ENCODE results near the gene PCDHGA3.
"Not testable (repeated sequence)": the region's sequence is repeated elsewhere in the genome, so short reads cannot be mapped to it uniquely, and the experiment has no call there.

The PCDHGA3 gene

GRCh38 chr5:141384471-141385267 lies 41.0 kb downstream of the PCDHGA3 start:
- in situ Hi-C loops (cut with HindIII; ENCODE audit: low pct_ligation_motif_present, low sequenced_read_pairs): no loop called here
- Histone ChIP-seq H3K27ac (no peak overlapping the region), H3K36me3 (replicated peaks) (no peaks in the 10 kb centered on the region), H3K4me3 (ENCODE audit: low read depth, low read length) (no peak overlapping the region), H3K27me3 (replicated peaks) (no peaks in the 10 kb centered on the region)
- TF ChIP-seq CTCF (IDR thresholded peaks at IDR 0.05; ENCODE audit: low read depth, low read length, missing control alignments): no peak
- no peak for DNase-seq

GRCh38 chr5:141387557-141388311 lies 44.1 kb downstream of the PCDHGA3 start, which contains the start of gene PCDHGB4:
Gene PCDHGB4 (plus strand): TSS chr5:141387698. CDS start chr5:141387885, 187 bp downstream.
- H3K27me3 ChIP-seq (replicated peaks); in situ Hi-C loops (cut with HindIII; ENCODE audit: low pct_ligation_motif_present, low sequenced_read_pairs); H3K36me3 ChIP-seq (replicated peaks); H3K27ac ChIP-seq: not testable (repeated sequence)
- peak within 1 kb of the TSS; percentile 30 for H3K4me3 ChIP-seq (ENCODE audit: low read depth, low read length)
- TF ChIP-seq CTCF (IDR thresholded peaks at IDR 0.05; ENCODE audit: low read depth, low read length, missing control alignments): peak; percentile 61
- DNase-seq: peak; percentile 40

- in situ Hi-C loops (cut with HindIII; ENCODE audit: low pct_ligation_motif_present, low sequenced_read_pairs): no loop called here
- no peak overlapping the region for H3K27ac ChIP-seq
- no peak for TF ChIP-seq CTCF (IDR thresholded peaks at IDR 0.05; ENCODE audit: low read depth, low read length, missing control alignments)
- H3K27me3 ChIP-seq (replicated peaks): no peaks in the 10 kb centered on the region
- no peaks in the 10 kb centered on the region for H3K36me3 ChIP-seq (replicated peaks)
- no peak for DNase-seq
- no peak overlapping the region for H3K4me3 ChIP-seq (ENCODE audit: low read depth, low read length)
Measured at GRCh38 chr5:141388661-141389060, 45.0 kb downstream of the PCDHGA3 start.

GRCh38 chr5:141389153-141390042 lies 45.8 kb downstream of the PCDHGA3 start:
- in situ Hi-C loops (cut with HindIII; ENCODE audit: low pct_ligation_motif_present, low sequenced_read_pairs): no loop called here
- Histone ChIP-seq H3K27ac (no peak overlapping the region), H3K36me3 (replicated peaks) (no peaks in the 10 kb centered on the region), H3K4me3 (ENCODE audit: low read depth, low read length) (no peak overlapping the region), H3K27me3 (replicated peaks) (no peaks in the 10 kb centered on the region)
- no peak for TF ChIP-seq CTCF (IDR thresholded peaks at IDR 0.05; ENCODE audit: low read depth, low read length, missing control alignments)
- no peak for DNase-seq

GRCh38 chr5:141392429-141393198 lies 49.0 kb downstream of the PCDHGA3 start, which contains the start of gene PCDHGA8:
Gene PCDHGA8 (plus strand): TSS chr5:141392633. CDS start chr5:141392814, 181 bp downstream.
- Histone ChIP-seq H3K27ac (no peak within 1 kb of the TSS), H3K27me3 (replicated peaks) (no peaks in the 10 kb centered on the region), H3K36me3 (replicated peaks) (no peaks in the 10 kb centered on the region), H3K4me3 (ENCODE audit: low read depth, low read length) (no peak within 1 kb of the TSS)
- DNase-seq: no peak
- TF ChIP-seq CTCF (IDR thresholded peaks at IDR 0.05; ENCODE audit: low read depth, low read length, missing control alignments): peak; percentile 21
- in situ Hi-C loops (cut with HindIII; ENCODE audit: low pct_ligation_motif_present, low sequenced_read_pairs): no loop called here
